Stimulated activated CD4-positive, alpha-beta T cell treated with anti-CD3 and anti-CD28 coated beads, Interleukin-1b, Interleukin-23, amount 100 ng/mL, for 48 hours (primary cell): Measurements from ENCODE around the gene ATXN1.
"Not testable (repeated sequence)": the region's sequence is repeated elsewhere in the genome, so short reads cannot be mapped to it uniquely, and the experiment has no call there.

Experiments used
- DNase-seq: peaks from one replicate; pipeline ENCODE4 v3.0.0-alpha.2; 2020

ATXN1 gene

DNA sequence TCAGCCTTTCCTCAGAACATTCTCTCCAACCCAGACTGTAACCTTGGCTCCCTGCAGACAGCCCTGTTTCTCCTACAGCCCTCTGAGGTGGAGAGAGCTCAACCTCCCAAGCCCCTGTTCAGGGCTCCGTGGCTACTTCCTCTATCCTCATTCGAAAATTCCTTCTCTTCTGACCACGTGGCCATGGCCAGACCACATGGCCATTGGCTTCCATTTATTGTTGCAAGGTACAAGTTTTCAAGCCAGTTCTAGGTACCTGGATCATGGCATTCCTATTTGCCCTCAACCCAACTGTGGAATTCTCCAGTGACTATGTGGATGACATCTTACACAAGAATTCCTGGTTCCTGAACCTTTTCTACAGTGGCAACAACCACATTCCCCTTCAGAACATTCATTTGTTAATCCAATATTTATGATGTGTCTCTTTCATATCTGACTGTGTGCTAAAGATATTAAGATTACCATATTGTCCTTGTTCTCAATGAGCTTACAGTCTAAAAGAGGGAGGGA, 361.0 kb downstream of the ATXN1 start:
- no peak for DNase-seq

DNA sequence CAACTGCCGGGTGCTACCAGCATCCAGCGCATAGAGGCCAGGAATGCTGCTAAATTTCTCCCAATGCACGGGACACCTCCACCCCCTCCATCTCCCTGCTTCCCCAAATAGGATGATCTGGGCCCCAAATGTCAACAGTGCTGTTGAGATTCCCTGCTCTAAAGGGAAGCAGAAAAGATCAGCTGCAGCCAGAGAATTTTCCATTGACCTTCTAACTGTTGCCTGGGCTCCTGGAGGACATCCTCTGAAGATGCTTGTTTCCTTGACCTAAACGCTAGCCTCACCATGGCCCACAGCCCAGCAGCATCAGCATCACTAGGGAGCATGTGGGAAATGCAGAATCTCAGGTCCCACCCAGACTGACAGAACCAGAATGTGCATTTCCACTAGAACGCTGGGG, 361.6 kb downstream of the ATXN1 start:
- DNase-seq: no peak

DNA sequence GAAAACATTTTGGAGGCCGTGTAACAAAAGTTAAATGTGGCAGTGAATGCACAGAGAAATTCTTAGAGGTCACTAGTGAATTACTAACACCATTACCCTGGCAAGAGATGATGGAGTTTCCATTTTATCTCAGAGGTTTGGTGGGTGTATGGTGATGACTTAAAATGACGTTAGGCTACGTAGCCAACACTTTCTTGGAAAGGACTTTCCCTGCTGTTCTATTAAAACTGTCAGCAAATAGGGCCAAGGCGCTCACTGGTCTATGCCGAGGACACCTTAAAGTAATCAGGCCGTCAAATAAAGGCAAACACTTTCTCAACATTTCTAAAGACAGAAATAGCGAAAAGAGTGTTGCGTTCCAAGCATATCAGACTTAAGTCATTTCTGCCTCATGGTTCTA, 362.1 kb downstream of the ATXN1 start:
- no peak for DNase-seq

DNA sequence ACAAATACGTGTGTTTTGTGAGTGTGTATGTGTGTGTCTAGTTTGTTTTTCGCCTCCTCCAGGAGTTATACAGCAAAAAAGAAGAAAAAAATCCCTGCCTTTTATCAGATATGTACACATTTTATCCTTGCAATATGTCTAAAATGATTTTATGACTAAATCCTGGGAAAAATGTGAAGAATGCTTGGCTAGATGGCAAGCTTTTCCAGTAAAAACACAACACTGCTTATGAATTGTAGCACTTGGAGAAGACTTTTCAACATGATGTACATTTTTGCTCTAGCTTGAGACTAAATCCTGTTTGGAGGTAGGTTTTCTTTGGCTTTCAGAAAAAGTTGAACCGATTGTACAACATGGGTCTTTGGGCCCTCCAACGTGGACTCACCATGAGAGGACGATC, 362.7 kb downstream of the ATXN1 start:
- DNase-seq: no peak

DNA sequence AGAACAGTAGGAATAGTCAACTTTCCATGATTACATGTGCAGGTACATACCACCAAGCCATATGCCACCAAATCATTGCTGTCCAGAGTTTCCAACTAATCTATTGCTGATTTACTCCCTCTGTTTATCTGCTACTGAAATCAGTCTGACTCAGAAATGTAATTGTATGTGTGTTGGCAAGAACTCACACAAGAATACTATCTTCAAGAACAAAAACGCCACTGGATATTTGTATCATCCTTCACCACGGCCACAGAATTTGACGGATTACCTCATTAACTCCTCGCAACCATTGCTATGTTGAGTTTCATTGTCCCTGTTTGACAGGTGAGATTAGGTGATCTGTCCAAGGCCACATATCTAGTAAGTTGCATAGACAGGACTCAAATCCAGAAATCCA, 363.6 kb downstream of the ATXN1 start:
- no peak for DNase-seq

DNA sequence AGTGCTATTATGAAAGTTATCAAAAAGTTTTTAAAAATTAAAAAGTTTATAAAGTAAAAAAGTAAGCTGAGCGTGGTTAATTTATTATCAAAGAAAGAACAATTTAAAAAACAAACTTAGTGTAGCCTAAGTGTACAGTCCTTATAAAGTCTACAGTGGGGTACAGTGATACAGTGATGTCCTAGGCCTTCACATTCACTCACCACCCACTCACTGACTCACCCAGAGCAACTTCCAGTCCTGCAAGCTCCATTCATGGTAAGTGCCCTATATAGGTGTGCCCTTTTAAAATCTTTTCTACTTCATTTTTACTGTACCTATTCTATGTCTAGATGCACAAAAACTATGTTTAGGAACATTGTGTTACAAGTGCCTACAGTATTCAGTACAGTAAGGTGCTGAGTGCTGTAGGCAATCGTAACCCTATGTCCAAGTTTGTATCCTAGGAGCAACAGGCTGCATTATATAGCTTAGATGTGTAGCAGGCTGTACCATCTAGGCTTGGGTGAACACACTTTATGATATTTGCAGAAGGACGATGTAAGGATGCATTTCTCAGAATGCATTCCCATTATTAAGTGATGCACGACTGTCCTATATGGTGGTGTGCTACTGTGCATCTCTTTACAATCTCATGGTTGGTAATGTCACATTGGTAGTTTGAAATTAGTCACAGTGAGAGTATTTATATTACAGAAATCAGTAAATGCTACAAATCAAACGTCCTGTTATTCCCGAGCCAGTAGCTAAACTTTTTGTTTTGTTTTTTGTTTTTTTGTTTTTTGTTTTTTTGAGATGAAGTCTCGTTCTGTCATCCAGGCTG, 364.6 kb downstream of the ATXN1 start:
- DNase-seq: no peak

DNA sequence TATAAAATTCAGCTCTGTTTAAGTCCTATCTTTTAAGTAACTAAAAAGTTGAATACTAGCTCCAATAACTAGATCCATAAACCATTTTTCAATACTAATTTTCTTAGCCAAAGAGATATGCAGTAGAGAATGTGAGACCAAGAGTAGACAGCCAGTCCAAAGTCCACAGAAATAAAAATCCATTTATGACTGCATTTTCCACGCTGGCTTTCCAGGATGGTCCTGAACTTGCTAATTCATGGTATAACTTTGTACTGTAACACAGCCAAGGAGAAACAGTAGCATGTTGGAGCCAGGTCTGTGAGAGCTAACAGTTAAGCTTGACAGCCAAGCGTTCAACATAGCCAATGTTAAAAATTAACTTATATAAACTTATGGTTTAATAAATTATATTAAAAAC, 366.6 kb downstream of the ATXN1 start:
- DNase-seq: no peak

DNA sequence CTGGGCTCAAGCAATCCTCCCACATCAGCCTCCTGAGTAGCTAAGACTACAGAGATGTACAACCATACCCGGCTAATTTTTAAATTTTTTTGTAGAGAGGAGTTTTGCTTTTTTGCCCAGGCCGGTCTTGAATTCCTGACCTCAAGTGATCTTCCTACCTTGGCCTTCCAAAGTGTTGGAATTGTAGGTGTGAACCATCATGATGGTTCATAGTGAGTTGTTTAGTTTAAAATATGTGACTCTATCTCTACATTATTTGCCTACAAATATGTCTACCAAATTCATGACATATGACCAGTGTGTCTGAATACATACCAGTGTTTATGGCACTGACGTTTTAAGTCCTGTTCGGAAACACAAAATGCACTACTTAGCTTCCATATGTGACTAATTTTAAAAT, 367.9 kb downstream of the ATXN1 start:
- DNase-seq: no peak

DNA sequence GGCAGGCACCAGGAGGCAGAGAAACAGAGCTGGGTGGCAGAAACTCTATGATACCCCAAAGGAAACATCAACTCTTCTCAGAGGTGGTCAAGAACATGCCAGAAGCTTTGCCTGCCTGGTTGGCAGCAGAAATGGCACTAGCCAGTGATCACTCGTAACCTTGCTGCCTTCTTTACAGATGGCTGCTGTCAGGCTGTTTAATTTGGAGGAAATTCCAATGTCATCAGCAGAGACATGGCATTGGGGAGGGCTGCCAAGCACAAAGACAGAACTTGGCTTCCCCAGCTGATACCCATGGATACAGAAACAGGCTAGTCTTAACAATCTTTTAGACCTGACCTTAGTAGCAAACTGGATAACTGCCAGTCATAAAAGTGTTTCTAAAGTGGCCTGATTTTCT, 369.2 kb downstream of the ATXN1 start:
- DNase-seq: no peak

DNA sequence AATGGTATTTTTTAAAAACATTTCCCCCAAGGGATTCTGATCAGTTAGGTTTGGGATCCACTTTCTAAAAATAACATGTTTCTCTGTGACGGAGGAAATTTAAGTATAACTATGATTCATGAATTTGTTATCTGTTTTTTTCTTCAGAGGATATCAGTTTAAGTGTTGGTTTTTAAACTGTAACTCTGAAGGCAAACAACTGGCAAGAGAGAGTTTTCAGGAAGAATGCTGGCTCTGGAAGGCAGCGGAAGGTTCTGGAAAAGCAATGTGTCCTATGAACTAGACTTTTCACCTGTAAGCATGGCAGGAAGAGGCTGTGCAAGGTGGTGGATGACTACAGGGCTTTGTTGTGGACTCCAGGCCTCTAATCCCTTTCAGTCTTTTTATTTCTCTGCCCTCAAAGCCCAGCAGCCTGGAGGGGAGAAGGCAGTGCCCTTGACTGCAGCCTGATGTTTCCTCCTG, 369.8 kb downstream of the ATXN1 start:
- no peak for DNase-seq

DNA sequence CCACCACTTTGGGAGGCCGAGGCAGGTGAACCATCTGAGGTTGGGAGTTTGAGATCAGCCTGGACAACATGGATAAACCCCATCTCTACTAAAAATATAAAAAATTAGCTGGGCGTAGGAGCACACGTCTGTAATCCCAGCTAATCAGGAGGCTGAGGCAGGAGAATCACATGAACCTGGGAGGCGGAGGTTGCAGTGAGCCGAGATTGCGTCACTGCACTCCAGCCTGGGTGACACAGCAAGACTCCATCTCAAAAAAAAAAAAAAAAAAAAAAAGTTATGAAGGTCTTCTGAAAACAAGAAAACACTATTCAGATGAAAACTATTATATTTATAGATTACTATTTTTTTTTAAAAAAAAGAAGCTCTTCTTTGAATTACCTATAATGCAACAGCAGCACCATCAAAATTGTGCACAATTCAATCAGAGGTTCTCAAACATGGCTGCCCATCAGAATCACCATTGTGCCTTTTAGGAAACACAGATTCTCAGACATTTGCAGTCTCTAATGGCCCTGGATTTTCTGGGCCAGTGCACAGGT, 370.3 kb downstream of the ATXN1 start:
- DNase-seq: not testable (repeated sequence)

DNA sequence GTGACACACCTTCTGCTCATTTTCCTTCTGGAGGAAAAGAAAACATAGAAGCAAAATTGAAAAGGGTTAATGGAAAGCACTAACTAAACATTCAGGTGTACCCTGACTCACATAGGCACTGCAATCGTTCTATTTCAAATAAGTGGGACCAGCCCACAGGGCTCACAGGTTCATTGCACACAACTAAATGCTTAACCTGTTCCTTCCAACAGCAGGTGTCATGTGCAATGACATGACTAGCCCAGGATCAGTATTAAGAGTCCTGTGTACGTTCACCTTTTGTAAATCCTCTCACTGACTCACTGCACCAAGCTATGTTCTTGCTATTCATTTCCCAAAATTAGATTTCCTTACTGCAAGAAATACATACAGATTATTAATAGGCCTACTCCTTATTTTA, 371.6 kb downstream of the ATXN1 start:
- DNase-seq: no peak

DNA sequence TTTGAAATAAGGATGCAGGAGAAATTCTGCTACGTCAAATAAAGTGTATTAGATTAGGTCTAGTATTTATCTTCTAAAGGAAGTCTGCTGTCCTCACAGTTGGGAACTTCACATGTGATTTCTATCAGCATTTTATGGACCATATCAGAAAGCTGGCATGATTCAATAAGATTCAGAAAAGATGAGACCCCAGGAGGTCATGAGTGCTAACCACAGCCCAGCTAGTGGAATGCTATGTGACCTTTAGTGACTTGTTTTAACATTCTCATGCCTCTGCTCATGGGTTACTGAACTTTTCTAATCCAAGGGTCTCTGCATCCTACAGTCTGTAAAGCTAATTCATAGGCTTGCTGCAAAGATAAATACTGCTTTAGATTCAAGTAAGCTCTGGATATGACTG, 372.8 kb downstream of the ATXN1 start:
- no peak for DNase-seq

DNA sequence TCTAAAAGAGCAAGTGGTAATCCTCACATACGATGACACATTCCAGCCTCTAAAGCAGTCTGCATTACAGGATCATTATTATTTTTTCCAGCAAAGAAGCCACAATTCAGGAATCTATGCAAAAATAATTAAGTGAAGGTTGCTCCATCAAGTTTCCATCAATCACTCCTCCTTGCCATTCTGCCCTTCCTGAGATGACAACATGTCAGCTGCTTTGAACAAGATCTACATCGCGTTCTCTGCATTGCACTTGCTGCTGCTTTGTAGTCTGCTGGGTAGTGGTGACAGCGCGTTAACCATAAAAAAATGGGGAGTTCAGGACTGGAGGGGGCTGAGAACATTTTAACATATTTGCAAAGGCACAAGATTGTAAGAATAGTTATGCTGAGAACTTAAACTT, 375.2 kb downstream of the ATXN1 start:
- no peak for DNase-seq

DNA sequence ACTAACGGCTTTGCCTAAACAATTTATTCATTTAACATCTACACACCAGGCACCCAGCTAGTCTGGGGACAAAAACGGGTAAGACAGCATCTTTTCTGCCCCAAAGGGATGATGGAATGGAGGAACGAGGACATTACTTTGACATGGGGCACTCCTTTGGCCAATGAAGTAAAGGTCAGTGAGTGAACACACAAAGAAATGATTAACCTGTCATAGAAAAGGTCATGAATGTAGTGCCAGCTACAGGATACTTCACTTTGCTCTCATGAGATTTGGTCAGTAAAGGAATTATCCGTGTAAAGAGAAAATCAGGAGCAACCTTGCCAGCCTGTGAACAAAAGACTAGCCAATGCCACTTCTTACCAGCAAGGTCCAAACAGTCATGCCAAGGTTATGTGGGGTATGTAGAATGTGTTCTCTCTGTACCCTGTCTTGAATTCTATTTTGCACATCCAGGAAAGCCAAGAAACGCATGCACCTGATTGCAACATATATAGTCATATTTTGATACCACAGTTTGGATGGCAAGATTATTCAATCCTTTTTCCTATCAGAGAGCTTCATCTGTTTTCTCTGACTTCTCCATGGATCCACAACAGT, 377.6 kb downstream of the ATXN1 start:
- no peak for DNase-seq

DNA sequence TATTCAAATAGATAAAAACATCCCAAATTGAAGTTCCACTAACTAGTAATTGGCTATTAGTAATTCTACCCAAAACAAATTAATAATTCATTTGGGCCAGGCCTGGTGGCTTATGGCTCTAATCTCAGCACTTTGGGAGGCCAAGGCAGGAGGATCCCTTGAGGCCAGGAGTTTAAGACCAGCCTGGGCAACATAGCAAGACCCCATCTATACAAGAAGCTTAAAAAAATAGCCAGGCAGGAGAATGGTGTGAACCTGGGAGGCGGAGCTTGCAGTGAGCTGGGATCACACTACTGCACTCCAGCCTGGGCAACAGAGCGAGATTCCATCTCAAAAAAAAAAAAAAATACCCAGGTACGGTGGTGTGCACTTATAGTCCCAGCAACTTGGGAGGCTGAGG, 379.3 kb downstream of the ATXN1 start:
- DNase-seq: not testable (repeated sequence)

DNA sequence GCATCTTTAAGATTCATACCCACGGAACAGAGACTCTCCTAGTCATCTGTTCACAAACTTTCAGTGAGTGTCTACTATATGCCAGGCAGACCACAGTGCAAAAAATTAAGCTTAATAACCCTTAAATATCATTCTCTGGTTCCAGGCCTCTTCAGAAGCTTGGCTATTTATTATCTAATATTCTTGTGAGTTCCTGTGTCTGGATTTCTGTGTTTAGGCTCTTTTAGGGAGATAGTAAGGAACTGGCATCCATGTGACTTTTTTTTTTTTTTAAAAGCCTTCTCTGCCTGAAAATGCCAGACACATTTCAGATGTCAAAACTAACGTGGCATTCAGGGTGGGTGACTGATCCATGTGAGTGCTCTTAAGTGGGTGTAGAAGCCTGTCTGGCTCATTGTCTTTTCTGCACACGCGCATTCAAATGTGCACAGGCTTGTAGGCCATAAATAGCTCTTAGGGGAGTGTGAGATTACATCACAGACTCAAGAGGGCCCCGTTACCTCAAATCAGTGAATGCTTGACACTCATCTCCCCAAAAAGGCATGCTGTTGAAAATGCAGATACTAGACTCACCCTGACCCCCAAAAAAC, 380.9 kb downstream of the ATXN1 start:
- DNase-seq: no peak

DNA sequence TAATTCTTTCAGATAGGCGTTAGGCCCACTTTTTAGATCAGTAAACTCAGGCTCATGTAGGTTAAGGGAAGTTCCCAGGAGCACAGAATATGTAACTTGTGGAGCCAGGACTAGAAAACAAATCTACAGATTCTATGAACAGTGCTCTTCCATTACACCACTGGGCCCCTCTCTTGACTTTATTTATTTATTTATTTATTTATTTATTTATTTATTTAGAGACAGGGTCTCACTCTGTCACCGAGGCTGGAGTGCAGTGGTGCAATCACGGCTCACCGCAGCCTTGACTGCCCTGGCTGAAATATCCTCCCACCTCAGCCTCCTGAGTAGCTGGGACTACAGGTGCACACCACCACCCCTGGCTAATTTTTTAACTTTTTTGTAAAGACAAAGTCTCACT, 382.9 kb downstream of the ATXN1 start:
- not testable (repeated sequence) for DNase-seq

DNA sequence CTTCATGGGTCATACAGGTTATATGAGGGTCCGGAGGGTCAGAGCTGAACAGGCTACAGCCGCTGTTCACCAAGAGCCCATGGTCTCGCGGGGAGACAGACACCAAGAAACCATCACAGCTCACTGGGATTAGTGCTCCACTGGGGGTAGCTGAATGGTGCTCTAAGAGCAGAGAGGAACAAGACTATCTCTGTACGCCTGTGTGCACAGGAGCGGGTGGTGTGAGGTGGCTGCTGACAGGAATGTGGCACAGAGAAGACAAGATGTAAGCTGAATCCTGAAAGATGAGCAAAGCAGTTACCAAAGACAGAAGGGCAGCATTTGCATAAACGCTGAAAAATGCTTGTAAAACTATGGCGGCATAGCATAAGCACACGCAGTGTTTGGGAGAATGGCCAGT, 383.8 kb downstream of the ATXN1 start:
- DNase-seq: no peak

DNA sequence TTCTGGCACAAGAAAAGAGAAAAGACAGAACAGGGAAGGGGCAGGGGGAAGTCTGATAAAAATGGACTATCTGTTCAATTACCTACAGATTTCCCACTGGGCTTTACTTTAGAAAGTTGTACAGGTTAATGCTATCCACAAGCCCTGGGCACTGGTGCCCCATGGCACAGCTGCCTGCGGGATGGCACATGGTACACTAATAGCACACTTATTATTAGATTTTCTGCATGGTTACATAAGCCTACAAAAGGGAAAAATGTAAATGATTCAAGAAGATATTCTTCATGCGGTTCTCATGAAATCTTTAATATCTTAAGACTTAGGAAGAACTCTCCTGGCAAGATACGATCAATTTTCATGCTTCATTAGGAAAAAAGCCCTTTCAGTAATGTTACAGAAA, 385.4 kb downstream of the ATXN1 start:
- DNase-seq: no peak

DNA sequence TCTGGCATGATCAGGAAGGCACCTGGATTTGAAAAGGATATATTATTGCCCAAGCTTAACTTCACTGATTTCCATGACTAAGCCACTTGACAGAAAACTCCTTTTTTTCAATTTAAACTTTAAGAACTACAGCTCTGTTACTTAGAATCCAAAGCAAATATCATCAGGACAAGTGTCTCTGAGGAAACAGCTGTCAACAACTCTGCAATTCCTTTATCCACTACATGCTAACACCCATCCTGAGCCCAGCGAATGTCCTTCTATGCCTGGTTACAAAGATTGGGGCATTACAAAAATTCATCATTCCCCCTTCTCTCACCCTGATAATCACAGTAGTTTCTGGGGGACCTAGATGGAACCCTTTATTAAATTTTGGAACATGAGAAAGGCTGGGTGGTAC, 386.1 kb downstream of the ATXN1 start:
- DNase-seq: no peak

DNA sequence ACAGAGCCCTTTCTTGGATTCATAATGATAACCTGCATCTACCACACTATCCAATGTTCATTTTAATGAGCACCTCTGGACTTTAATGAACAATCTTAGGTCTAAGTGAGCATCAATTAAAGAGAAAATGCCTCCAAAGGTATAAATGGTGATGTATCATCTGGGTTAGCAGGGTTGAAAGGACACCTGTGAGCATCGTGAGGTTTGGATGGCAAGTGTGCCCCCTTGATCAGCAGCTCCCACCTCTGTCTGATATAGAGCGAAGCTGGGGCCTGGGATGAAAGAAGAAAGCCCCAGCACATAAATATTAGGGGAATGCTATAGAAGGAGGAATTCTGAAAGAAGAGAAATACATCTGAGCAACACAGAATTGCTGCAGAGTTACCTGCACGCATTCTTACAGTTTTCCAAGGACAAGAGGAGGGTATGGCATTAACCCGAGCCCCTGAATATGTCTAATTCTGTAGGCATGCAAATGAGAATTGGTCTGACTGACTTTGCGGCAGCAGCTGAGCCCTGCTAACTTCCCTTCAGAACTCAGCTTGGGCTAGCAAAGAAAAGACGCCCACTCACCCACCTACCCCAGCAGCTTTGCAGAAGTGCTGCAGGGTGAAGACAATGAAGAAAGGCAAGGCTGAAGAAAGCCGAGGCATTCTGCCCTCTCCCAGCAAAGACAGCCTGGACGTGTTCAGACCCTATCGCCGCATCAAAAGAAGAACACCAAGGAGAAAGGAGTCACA, 386.6 kb downstream of the ATXN1 start:
- no peak for DNase-seq

DNA sequence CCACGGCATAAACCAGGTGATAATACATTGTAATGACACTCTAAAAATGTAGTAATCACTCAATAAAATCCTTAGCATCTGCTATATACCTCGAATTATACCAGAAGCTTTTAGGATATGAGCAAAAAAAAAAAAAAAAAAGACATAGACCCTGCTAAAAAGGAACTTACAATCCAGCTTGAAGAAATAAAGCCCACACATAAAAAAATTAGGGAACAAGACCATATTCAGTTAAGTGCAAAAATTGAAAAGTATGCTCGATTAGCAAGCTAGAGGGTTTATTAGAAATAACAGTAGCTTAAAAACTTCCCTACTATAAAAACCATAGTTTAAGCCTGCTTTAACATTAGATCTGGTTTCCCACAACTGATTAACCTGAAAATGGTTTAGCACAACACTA, 387.2 kb downstream of the ATXN1 start:
- no peak for DNase-seq
